Measurements from ENCODE around the gene HYDIN.
"Not testable (repeated sequence)": the region's sequence is repeated elsewhere in the genome, so short reads cannot be mapped to it uniquely, and the experiment has no call there.

Gene HYDIN

GRCh38 chr16:70882311-70882710 lies 348.2 kb downstream of the HYDIN start:
- not testable (repeated sequence) for DNase-seq

- not testable (repeated sequence) for DNase-seq
Observed at GRCh38 chr16:70877895-70878294, 352.6 kb downstream of the HYDIN start.

DNA sequence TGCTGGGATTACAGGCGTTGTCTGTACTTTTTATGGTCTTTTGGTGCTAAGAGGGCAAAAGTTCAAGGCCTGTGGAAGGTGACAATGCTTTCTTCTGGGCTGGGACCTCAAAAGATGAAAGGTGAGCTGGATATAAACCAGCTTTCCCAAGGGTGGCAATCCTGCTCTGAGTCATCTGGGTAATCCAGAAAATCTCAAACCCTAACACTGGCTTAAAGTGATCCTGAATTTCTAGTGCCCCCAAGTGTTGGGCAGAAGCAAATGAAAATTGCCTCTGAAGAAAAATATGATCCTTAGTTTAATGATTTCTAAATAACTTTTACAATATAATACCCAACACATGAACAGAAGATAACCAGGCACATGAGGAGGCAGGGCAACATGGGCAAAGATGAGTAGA lies 354.1 kb downstream of the HYDIN start:
- not testable (repeated sequence) for DNase-seq

- DNase-seq: not testable (repeated sequence)
Observed at GRCh38 chr16:70864698-70865097, 365.8 kb downstream of the HYDIN start.

DNA sequence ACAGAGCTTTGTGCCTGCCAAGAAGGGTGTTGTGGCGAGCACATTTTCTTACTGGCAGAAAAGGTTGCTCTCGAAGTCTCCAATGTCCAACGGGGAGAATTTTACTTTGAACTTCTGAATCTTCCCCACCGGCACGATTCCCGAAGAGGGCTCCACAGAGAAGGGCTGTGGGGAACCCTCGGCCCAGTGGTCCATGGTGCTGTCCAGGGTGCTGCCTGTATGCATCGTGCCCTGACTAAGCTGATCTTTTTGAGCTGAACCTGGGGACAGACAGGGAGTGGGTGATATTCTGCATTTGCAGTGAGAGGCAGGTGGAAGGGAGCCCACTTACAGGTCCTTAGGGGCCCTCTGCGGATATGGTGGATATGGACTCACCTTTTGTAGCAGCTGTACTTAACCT lies 368.5 kb downstream of the HYDIN start:
- not testable (repeated sequence) for DNase-seq

- DNase-seq: not testable (repeated sequence)
Observed at GRCh38 chr16:70851299-70851698, 379.2 kb downstream of the HYDIN start.

DNA sequence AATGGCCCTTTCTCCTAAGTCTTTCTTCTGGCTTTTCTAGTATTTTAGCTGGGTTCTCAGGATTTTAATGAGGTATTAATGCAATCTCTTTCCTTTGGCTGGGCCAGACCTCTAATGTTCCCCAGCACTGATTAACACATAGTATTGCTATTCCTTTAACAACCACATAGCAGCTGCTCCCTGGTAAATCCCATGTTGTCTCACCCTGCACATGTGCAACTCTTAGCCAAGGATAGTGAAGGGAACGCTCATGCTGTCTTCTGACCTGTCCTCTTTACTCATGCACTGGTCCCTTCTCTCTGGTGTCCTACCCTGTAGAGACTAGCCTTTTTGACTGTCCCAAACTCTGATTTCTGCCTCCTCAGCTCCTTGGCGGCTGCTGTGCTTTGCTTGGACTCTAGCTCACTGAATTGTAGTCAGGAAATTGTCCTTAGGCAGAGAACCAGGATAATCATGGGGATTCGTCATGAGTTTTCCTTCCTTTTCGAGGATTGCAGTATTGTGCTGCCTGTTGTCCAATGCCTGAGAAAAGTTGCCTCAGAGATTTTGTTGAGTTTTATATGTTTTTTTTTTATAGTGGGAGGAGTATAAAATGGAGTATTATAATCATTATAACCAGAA lies 406.9 kb downstream of the HYDIN start:
- not testable (repeated sequence) for DNase-seq

DNA sequence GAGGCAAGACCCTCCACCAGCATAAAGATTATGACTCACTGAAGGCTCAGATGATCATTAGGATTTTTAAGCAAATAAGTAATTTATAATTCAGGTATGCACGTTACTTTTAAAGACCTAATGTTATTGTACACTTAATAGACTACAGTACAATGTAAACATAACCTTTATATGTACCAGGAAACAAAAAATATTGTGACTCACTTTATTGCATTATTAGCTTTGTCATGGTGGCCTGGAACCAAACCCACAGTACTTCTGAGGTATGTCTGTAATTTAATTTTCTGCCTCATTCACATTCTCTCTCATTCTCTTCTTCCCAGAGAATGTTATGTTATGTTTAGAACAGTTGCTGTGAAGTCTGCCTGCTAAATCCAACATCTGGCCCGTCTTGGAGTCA lies 407.8 kb downstream of the HYDIN start:
- not testable (repeated sequence) for DNase-seq

DNA sequence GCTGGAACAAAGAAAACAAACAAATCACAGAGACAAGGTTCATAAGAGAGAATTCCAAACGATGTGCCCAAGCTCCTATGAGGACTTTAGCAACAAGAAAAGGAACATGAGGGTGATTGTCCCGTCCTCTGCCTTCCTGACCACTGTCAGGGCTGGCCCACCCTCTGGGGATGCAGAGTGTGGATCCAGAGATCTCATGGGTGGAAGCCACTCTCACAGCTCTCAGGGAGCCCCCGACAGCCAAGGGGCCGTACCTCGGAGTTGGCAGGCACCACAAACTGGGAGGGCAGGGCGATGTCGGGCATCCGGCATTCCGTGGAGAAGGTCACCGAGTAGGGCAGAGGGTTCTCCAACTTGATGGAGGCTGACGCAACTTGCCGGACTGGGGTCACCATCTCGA lies 412.4 kb downstream of the HYDIN start:
- DNase-seq: not testable (repeated sequence)

DNA sequence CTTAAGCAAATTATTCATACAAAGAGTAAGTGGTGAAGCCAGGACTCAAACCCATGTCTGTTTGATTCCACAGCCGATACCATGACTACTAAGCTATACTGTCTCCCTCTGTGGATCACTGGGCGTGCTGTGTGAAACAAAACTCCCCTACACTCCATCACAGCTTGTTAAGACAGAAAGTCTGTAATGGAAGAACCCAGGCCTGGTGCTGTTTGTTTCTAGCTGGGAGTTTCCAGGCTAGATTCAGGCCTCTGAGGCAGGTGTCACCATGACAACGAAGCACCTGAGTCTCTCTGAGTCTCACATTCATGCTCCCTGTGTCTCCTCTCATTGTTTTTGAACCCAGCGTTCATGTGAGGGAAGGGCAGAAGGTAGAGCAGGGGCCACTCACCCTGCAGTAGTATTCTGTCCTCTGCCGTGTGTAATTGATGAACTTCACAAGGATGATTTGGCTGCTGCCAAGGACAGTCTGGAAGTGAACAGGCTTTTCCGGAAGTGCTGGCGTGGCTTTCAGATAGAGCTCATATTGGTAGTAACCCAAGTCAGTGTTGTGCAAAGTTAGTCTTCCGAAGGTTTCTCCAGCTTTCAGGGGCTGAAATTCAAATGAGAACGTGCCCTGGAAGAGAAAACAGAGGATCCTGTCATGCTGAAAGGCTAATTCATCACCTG lies 421.0 kb downstream of the HYDIN start:
- DNase-seq: no peak

GRCh38 chr16:70808371-70808770 lies 422.2 kb downstream of the HYDIN start:
- DNase-seq: no peak

DNA sequence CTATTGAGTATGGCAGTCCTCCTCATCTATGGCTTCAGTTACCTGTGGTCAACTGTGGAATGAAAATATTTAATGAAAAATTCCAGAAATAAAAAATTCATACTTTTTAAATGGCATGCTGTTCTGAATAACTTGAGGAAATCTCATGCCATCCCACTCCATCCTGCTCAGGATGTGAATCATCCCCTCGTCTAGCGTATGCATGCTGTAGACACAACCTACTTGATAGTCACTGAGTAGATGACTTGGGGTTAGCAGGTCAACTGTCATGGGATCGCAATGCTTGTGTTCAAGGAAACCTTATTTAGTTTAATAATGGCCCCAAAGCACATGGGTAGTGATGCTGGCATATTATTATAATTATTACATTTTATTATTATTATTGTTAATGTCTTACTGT lies 424.7 kb downstream of the HYDIN start:
- DNase-seq: no peak

- no peak for DNase-seq
Observed at GRCh38 chr16:70805380-70805779, 425.1 kb downstream of the HYDIN start.

DNA sequence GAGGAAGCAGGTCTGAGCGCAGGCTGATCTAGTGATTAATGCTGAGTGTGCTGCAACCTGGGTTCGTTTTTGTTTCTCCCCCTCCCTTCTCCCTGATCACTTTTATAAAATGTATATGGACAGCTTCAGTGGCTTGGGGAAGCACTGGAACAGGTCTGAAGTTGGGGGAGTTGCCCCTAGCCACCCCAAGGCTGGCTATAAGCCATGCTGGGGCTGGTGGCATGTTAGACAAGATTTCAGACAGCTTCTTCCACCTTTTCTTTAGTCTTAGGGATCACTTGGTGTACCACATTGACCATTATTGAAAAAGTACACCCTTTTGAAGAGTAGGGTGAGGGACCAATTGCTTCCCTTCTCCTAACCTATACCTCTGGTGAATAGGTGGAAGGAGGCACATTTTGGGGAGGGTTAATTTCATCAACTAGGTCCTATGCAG lies 425.8 kb downstream of the HYDIN start:
- no peak for DNase-seq

- no peak for DNase-seq
Observed at GRCh38 chr16:70804153-70804733, 426.3 kb downstream of the HYDIN start.

GRCh38 chr16:70803319-70803718 lies 427.2 kb downstream of the HYDIN start:
- DNase-seq: no peak

DNA sequence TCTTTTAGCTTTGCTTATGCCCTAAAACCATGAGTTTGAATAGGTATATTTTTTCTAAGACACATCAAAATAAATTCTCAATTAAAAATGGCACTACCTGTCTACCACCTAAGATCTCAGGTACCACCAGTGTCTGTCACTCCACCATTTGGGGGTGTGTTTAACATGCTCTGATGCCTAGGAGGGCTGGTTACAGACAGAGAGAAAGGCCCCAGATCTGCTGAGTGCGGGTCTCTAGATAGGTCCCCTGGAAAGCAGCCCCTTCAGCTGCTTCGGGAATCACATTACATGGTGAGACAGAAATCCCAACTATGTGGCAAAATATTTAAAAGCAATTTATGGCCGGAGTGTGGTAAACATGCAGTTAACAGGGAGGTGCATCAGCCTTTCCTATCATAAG lies 428.9 kb downstream of the HYDIN start:
- DNase-seq: no peak

DNA sequence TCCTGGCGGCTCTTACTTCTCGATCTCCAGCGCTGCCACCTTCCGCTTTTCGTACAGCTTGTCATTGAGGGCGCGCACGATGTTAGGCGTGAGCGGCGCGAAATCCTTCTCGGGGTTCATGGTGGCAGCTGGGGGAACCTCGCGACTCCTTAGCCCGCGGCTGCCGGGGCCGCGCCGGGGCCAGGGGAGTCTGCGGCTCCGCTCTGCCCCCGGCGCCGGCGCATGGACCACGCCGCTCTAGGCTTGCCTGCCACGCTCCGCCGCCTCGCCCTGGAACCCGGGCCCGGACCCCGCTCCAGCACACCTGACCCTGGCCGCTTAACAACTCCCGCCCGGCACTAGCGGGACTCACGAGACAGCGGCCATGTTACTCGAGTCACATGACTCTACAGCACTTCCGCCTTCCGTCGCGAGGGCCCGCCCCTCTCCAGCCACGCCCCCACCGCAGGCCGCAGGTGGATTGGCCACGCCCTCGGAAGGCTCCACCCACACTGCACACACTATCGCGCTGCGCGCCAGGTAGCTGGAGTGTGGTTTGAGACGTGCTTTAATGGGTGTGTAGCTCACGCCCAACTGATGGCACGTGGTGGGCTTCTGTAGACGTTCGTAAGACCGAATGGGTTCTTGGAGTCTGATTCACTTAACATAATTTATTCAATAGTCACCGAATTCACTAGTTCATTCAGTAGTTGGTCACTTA lies 429.6 kb downstream of the HYDIN start, which contains the start of gene VAC14:
TSS of gene VAC14 (minus strand) at position 378 of the 700 bp plus-strand sequence. CDS start at position 120, 258 bp downstream.
- DNase-seq: peak in 57 of 58 donors; percentile 33 to 91 (median 81)

GRCh38 chr16:70800311-70800710 lies 430.2 kb downstream of the HYDIN start:
- DNase-seq: no peak

DNA sequence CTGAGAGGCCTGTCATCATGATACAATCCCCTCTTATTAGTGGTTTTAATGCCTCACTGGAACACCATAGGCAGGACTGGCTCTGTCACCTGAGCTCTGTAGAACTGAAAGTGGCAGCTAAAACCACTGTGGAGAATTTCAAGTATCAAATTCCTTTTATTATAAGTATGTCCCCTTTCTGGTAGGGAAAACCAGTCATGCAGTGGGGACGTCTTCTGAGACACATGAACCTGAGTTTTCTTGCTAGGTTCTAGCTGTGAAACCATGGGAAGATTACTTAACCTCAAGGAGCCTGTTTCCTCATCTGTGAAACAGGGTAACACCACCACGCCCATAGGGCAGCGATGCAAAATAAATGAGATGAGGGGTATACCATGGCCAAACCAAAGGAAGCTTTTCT lies 434.2 kb downstream of the HYDIN start:
- DNase-seq: no peak

DNA sequence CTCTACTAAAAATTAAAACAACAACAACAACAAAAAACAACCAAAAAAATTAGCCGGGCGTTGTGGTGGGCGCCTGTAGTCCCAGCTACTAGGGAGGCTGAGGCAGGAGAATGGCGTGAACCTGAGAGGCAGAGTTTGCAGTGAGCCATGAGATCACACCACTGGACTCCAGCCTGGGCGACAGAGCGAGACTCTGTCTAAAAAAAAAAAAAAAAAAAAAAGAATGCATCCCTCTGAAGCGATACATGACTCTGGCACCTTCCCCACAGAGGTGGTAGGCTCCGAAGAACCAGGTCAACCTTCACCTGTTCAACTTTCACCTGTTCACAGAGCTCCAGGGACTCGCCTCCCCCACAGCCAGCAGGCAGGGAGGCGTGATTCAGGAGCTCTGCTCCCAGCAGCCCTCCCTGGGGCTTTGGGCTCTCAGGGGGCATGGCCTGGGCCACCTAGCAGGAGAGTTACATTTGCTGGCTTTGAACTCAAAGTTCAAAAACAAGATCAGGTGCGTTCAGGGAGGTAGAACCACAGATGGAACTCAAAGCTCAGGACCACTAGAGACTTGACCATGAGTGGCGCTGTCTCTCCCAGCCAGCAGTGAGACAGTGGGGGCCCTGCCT lies 435.1 kb downstream of the HYDIN start:
- no peak for DNase-seq

Measured in anterior cingulate cortex (tissue), 58 donors.